22Rv1 (cell line): Measurements from ENCODE around the gene IL26.

ENCODE experiments used
- H3K27ac ChIP-seq: fragments of 450-650 bp; 2 replicates; pipeline ENCODE4 v1.5.1; 2017
- CTCF ChIP-seq: fragments of 450-650 bp; IDR thresholded peaks from 2 replicates; pipeline ENCODE4 v1.5.1; 2017; ENCODE audit warnings: mild to moderate bottlenecking
- ZFX ChIP-seq: fragments of 450-650 bp; IDR thresholded peaks from 2 replicates; pipeline ENCODE4 v1.6.1; 2017; ENCODE audit warnings: antibody characterized with exemption, borderline replicate concordance

The IL26 gene

DNA sequence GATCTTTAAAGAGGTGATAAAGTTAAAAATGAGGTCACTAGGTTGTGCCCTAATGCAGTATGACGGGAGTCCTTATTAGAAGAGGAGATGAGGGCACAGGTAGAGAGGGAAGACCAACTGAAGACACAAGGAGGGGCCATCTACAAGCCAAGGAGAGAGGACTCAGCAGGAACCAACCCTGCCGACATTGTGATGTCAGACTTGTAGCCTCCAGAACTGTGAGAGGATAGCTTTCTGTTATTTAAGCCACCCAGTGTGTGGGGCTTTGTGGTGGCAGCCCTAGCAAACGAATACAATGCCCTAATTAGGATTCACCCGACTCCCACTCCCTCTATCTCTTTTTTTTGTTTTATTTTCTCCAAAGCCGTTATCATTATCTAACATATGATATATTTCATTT, 7.9 kb upstream of the IL26 start:
- no peak overlapping the region for H3K27ac ChIP-seq
- TF ChIP-seq ZFX (no peak), CTCF (no peak)

DNA sequence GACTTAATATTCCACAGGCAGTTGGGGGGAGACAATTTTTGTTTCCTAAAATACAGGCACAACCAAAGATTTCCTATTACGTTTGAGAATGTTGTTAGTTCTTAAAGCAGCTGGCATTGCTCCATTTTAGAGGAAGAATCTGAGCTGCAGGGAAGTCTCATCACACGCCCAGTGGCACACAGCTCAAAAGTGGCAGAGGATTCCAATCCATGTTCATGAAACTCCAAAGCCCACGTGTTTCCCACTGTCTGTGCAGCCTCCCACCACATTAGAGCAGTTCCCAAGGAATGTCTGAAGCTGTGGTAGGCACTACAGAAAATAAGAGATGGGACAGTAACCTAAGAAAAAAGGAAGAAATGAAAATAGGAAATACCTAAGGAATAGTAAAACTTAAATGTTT, 6.1 kb upstream of the IL26 start:
- TF ChIP-seq ZFX (no peak), CTCF (no peak)

DNA sequence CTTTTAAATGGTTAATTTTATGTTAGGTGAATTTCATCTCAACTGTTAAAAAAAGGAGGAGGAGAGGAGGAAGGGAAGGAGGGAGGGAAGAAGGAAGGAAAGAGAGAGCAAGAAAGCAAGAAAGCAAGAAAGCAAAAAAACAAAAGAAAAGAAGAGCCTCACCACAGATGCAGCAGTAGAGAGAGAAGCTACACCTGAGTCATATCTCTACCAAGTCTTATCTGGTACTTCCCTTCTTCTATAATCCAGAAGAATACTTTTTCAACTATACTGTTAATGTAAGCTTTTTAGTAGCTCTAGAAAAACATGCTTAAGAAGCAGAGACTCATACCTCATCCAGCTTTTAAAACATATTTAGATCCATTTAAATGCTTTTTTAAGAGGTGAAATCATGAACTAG, 5.6 kb upstream of the IL26 start:
- no peak for TF ChIP-seq CTCF
- TF ChIP-seq ZFX = no peak
- H3K27ac ChIP-seq = no peak overlapping the region

More for the DNA sequence above, 6.1 kb upstream of the IL26 start:
- H3K27ac ChIP-seq = no peak overlapping the region

- H3K27ac ChIP-seq = no peak overlapping the region
- TF ChIP-seq CTCF = no peak
- no peak for TF ChIP-seq ZFX
Observed at GRCh38 chr12:68229956-68230355, 4.3 kb upstream of the IL26 start.

- no peak overlapping the region for H3K27ac ChIP-seq
- no peak for TF ChIP-seq CTCF
- TF ChIP-seq ZFX = no peak
Observed at GRCh38 chr12:68227356-68227755, 1.7 kb upstream of the IL26 start.

GRCh38 chr12:68224613-68225285, 861 bp downstream of the IL26 start:
- no peak overlapping the region for H3K27ac ChIP-seq
- no peak for TF ChIP-seq CTCF
- TF ChIP-seq ZFX = no peak

- H3K27ac ChIP-seq = no peak overlapping the region
- TF ChIP-seq CTCF (peak; percentile 98), ZFX (no peak)
Observed at GRCh38 chr12:68223067-68223747, 2.4 kb downstream of the IL26 start.
